ENCODE results near the gene UBXN6. TPM values are rescaled to one million over a fixed set of nuclear protein-coding genes. Genes with fewer than 3 reads are reported as not detected.

The UBXN6 gene
- total RNA-seq, 1 donor from 2014 or later = 147 TPM

DNA sequence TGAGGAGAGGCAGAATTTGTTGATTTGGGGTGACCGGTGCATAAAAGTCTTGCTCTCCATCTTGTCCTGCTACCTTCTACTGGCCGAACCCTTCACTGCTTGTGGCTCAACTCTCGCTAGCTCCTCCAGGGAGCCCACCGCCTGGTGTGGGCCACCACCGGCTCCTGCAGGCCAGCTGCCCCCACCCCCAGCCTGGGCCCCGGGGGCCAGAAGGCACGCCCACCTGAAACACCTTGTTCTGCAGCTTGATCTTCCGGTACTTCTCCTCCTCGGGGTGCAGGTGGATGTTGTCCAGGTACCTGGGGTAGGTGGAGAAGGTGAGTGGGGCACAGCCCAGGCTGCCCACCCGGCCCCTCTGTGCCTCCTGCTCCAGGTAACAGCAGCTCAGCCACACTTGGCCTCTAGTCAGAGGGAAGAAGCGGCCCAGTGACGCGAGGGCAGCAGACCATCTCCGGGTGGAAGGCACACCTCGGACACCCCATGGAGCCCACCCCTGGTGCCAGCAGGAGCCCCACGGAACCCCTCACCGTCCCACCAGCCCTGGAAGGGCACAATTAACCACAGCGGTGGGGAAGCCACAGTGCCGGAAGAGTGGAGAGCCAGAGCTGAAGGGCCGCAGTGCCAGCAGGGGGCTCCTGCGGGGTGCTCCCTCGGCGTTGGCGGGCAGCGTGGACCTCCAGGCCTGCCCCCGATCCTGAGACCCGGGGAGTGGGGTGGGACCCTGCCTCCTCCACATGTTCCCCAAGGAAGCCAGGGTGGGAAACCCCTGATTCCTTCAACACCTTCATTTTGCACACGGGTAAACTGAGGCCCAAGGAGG, 10.1 kb downstream of the UBXN6 start:
- no peaks in the 10 kb centered on the region for H3K9me3 ChIP-seq
- no peaks in the 10 kb centered on the region for H3K27me3 ChIP-seq
- intact Hi-C loops (cut with DNase I) = no loop called here
- TF ChIP-seq POLR2A (IDR thresholded peaks at IDR 0.05) (no peak), POLR2AphosphoS5 (IDR thresholded peaks at IDR 0.05; ENCODE audit: insufficient read depth in 1 of 2, low read depth in 1 of 2) (no peak)
- TF ChIP-seq, protein P1, sequence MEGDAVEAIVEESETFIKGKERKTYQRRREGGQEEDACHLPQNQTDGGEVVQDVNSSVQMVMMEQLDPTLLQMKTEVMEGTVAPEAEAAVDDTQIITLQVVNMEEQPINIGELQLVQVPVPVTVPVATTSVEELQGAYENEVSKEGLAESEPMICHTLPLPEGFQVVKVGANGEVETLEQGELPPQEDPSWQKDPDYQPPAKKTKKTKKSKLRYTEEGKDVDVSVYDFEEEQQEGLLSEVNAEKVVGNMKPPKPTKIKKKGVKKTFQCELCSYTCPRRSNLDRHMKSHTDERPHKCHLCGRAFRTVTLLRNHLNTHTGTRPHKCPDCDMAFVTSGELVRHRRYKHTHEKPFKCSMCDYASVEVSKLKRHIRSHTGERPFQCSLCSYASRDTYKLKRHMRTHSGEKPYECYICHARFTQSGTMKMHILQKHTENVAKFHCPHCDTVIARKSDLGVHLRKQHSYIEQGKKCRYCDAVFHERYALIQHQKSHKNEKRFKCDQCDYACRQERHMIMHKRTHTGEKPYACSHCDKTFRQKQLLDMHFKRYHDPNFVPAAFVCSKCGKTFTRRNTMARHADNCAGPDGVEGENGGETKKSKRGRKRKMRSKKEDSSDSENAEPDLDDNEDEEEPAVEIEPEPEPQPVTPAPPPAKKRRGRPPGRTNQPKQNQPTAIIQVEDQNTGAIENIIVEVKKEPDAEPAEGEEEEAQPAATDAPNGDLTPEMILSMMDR (IDR thresholded peaks at IDR 0.05) = no peak
- no peak for DNase-seq (ENCODE audit: extremely low spot score in 2 of 2)
- H3K4me3 ChIP-seq = no peak overlapping the region
- H3K4me1 ChIP-seq = peaks cover 11% of the 10 kb centered on the region
- H3K36me3 ChIP-seq = peaks cover 0 to 60% of the 10 kb centered on the region in 2 donors
- H3K27ac ChIP-seq = no peak overlapping the region

DNA sequence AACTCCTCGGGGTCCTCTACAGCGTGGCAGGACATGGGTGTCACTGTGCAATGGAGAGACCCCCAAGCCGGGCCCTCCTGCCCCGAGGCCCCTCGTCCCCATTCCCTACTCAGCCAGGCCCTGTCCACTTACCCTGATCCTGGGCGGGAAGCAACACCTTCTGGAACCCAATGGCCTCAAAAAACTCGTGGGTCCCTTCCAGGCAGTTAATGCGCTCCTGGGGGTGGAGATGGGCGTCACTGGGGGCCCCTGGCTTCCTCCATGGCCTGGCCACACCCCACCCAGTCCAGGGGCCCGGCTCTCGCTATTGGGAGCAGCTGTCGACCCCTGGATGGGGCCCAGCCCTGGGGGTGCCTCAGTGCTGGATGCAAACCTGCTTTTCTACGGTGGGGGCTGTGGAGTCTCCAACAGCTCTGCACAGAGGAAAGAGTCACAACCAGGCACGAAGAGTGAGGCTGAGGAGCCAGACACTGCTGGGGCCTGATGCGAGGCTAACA, 10.8 kb downstream of the UBXN6 start:
- Histone ChIP-seq H3K27ac (no peak overlapping the region), H3K36me3 (peaks cover 0 to 52% of the 10 kb centered on the region in 2 donors), H3K4me3 (no peak overlapping the region), H3K9me3 (no peaks in the 10 kb centered on the region), H3K4me1 (peaks cover 11% of the 10 kb centered on the region), H3K27me3 (no peaks in the 10 kb centered on the region)
- TF ChIP-seq POLR2AphosphoS5 (IDR thresholded peaks at IDR 0.05; ENCODE audit: insufficient read depth in 1 of 2, low read depth in 1 of 2) (no peak), POLR2A (IDR thresholded peaks at IDR 0.05) (no peak)
- TF ChIP-seq, protein P1 (IDR thresholded peaks at IDR 0.05) = no peak
- no peak for DNase-seq (ENCODE audit: extremely low spot score in 2 of 2)
- intact Hi-C loops (cut with DNase I) = no loop called here

DNA sequence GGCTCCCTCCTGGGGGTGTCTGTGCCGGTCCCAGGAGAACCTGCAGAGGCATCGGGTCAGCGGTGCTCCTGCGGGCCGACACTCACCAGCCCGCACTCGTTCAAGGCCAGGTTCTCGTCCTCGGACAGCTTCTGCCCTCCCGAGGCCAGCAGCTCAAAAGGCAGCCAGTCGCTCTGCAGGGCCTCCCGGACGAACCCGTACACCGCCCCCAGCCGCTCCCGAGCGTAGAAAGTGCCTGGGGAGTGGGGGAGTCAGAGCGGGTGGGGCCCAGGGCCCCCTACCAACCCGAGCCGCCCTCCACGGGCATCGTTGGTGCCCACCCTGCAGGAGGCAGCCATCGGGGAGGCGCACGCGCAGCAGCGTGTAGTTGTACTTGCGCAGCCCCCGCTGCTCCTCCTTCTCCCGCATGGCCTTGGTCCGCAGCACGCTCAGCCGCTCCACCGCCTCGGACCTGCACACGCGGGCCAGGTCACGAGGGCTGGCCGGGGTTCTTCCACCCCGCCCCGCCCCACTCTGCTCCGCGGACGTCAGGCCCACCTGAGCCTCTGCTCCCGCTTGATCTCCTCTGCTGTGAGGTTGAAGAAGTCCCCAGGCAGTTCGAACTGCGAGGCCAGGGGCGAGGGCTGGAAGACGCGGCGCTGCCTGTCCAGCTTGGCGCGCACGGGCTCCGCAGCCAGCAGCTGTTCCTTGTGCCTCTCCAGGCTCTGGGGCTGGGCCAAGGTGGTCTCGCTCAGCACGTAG, 11.5 kb downstream of the UBXN6 start:
- H3K4me3 ChIP-seq = no peak overlapping the region
- H3K27ac ChIP-seq = no peak overlapping the region
- H3K27me3 ChIP-seq = no peaks in the 10 kb centered on the region
- H3K4me1 ChIP-seq = peaks cover 11% of the 10 kb centered on the region
- no peak for DNase-seq (ENCODE audit: extremely low spot score in 2 of 2)
- intact Hi-C loops (cut with DNase I) = no loop called here
- TF ChIP-seq POLR2AphosphoS5 (IDR thresholded peaks at IDR 0.05; ENCODE audit: insufficient read depth in 1 of 2, low read depth in 1 of 2) = no peak
- TF ChIP-seq, protein P1 (IDR thresholded peaks at IDR 0.05) = no peak
- no peak for TF ChIP-seq POLR2A (IDR thresholded peaks at IDR 0.05)
- H3K9me3 ChIP-seq = no peaks in the 10 kb centered on the region
- H3K36me3 ChIP-seq = peaks cover 0 to 46% of the 10 kb centered on the region in 2 donors

DNA sequence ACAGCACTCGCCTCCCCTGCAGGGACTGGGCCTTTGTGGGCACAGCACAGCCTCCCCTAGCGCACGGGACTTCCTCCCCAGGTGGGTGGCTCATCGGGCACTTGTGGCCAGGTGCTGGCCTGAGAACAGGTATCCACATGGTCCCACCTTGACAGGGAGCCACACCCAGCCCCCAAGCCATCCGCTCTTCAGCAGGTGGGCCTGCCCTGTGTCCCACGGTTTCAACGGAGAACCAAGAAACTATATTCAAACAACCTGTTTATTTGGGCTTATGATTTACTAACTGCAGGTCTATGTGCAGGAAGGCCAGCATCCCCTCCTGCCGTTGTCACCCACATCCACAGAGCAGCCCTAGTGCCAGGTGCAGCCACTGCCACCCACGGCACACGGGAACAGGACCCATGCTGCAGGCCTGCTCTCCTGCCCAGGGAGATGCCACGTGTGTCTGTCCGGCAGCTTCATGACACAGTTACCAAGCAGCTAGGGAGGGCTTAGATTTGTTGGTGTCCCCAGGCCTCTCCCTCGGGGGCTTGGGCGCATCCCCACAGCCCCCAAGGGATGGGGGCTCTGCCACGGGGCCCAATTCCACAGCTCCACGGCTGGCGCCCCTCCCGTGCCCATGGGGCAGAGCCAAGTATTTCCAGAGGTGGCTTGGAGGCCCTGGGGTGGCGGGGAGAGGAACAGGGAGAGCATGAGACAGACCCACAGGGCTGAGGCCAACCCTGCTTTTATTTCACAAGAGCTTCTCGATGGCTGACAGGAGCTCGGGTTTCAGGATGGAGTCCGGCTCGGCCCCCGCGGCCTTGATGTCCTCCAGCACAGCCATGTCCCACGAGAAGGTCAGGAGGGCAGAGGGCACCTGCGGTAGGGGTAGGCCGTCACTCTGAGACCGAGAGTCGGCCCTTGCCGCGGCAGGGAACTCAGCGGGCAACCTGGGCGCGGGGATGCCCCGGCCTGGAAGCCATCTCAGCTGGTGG, 12.5 kb downstream of the UBXN6 start:
- peaks cover 11% of the 10 kb centered on the region for H3K4me1 ChIP-seq
- intact Hi-C loops (cut with DNase I) = no loop called here
- TF ChIP-seq, protein P1 (IDR thresholded peaks at IDR 0.05) = no peak
- no peak for TF ChIP-seq POLR2AphosphoS5 (IDR thresholded peaks at IDR 0.05; ENCODE audit: insufficient read depth in 1 of 2, low read depth in 1 of 2)
- TF ChIP-seq POLR2A (IDR thresholded peaks at IDR 0.05) = no peak
- no peak overlapping the region for H3K4me3 ChIP-seq
- H3K27ac ChIP-seq = no peak overlapping the region
- H3K27me3 ChIP-seq = no peaks in the 10 kb centered on the region
- H3K9me3 ChIP-seq = no peaks in the 10 kb centered on the region
- no peak for DNase-seq (ENCODE audit: extremely low spot score in 2 of 2)
- peaks cover 0 to 40% of the 10 kb centered on the region in 2 donors for H3K36me3 ChIP-seq

All from vagina (tissue), 2 donors.